ENCODE data around the gene SLC37A2. TPM values are rescaled to one million over a fixed set of nuclear protein-coding genes. Genes with fewer than 3 reads are reported as not detected.

Gene SLC37A2
- total and polyA plus RNA-seq, 3 experiments from 2014 or later: 0.33 to 2.0 (median 1.5) TPM

DNA sequence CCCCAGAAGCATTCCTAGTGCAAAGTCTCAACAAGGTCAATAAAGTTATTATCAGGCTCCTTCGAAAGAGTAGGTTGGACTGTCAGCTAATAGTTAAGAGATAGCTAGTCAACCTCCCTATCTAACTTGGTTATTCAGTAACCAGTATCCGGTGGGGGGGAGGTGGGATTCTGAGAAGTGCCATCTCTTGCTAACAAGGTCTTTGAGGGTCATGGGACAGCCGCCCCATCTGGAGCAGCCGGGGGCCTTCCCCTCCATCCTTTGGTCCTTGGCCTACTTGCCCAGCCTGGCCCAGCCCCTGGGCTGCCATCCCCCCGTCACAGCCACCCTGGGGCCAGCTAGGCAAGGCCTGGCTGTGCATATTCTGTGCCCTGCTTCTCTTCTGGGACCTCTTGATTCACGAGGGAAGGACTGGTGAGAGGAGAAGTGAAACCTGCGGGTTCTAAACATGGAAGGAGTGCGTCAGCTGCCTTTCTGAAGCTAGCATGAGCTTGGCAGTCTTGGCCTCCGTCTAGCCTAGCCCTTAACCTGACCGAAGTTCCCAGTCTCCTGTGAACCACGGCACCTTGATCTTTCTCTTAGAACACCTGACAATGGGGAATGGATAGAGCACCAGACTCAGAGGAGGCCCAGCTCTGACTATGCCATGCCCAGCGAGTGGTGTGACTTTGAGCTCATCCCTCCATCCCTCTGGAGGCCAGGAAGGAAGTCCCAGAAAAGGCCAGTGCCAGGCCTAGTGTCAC, 9.3 kb downstream of the SLC37A2 start:
- Histone ChIP-seq H3K4me3 (ENCODE audit: low read length) (no peak overlapping the region), H3K27ac (ENCODE audit: low read depth, low read length) (no peak overlapping the region), H3K27me3 (ENCODE audit: insufficient read depth, low read length, poor library complexity, severe bottlenecking) (no peaks in the 10 kb centered on the region), H3K4me1 (ENCODE audit: insufficient read depth, low read length) (no peaks in the 10 kb centered on the region), H3K36me3 (ENCODE audit: insufficient read depth, low read length) (no peaks in the 10 kb centered on the region), H3K9me3 (ENCODE audit: low read length) (no peaks in the 10 kb centered on the region)
- Mint-ChIP-seq H3K27ac (no peak overlapping the region), H3K27me3 (peaks cover 11 to 62% of the 10 kb centered on the region in 2 donors), H3K4me1 (peaks cover 4 to 13% (median 8%) of the 10 kb centered on the region in 3 donors), H3K36me3 (no peaks in the 10 kb centered on the region), H3K9me3 (no peaks in the 10 kb centered on the region), H3K4me3 (no peak overlapping the region)
- DNase-seq: no peak
- ChIA-PET CTCF (no interaction called here), POLR2A (no interaction called here)

DNA sequence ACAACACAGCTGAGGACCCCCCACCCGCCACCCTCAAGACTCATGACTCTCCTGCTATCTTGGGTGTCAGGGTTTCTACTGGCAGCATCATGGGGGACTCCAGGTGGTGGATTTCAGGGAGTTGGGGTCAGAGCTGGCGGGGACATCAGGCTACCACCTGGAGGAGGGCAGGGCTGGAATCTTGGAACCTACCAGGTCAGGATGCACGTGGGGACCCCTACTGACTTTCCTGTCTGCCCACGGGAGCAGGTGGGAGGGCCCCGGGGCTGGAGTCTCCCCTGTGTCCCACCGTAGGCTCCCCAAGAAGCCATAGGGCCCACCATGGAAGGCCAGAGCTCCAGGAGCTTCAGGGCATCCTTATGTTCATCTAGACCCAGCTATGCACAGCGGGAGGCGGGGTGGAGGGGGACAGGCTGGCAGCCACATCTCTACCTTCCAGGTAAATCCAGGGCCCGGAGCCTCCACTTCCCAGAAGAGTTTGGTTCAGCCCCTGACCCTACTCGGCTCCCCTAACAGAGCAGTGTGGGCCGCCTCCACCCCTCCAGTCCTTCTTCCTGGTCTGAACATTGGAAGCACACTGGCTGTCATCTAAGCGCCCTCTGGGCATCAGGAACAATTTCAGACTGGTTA, 10.0 kb downstream of the SLC37A2 start:
- peaks cover 4 to 13% (median 8%) of the 10 kb centered on the region in 3 donors for H3K4me1 Mint-ChIP-seq
- Histone ChIP-seq H3K27ac (ENCODE audit: low read depth, low read length) (no peak overlapping the region), H3K4me3 (ENCODE audit: low read length) (no peak overlapping the region), H3K9me3 (ENCODE audit: low read length) (no peaks in the 10 kb centered on the region), H3K27me3 (ENCODE audit: insufficient read depth, low read length, poor library complexity, severe bottlenecking) (no peaks in the 10 kb centered on the region), H3K4me1 (ENCODE audit: insufficient read depth, low read length) (no peaks in the 10 kb centered on the region), H3K36me3 (ENCODE audit: insufficient read depth, low read length) (no peaks in the 10 kb centered on the region)
- CTCF ChIA-PET: interaction anchor here (0.7 kb wide), 1 partner anchor 9 kb away, joined by 3 read pairs; no protein-coding TSS in a partner anchor
- peak overlapping the region in 1 of 8 donors; percentile 33 for H3K27ac Mint-ChIP-seq
- no peak overlapping the region for H3K4me3 Mint-ChIP-seq
- no peak for DNase-seq
- no peaks in the 10 kb centered on the region for H3K36me3 Mint-ChIP-seq
- POLR2A ChIA-PET: no interaction called here
- peaks cover 11 to 60% of the 10 kb centered on the region in 2 donors for H3K27me3 Mint-ChIP-seq
- H3K9me3 Mint-ChIP-seq: no peaks in the 10 kb centered on the region

DNA sequence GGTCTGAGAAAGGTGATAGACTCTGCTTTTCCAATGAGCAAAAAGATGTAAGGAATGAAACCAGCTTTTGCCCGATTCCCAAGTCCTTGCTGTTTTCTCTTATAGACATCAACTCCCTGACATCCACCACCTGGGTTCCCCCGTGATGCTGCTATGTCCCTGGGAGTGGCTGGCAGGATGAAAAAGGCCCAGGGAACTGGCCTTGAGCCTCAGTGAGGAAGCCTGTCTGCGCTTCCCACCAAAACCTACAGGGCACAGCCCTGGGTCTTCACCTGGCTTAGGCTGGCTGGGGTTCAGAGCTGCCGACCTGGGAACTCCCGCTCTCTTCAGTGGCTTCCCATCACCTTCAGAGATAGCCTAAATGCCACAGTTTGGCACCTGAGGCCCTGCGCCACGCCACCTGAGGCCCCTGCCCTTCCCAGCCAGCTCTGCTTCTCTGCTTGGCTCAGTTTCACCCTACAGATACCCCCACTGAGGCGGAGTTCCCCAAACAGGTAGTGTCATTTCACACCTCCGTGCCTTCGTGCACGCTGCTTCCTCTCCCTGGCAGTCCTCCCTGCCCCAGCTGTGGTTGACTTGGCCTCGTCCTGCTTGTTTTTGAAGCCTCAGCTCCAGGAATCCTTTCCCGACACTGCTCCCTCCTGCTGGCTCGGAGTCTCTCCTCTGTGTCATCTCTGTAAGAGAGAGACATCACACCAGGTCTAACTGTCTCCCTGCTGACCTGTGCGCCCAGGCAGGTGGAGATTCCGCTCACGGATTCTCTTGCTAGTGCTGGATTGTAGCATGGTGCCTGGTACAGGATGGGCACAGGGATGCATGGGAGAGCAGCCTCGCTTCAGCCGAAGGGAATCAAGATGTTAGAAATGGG, 10.7 kb downstream of the SLC37A2 start:
- Histone ChIP-seq H3K4me3 (ENCODE audit: low read length) (no peak overlapping the region), H3K27ac (ENCODE audit: low read depth, low read length) (no peak overlapping the region), H3K4me1 (ENCODE audit: insufficient read depth, low read length) (no peaks in the 10 kb centered on the region), H3K27me3 (ENCODE audit: insufficient read depth, low read length, poor library complexity, severe bottlenecking) (no peaks in the 10 kb centered on the region), H3K9me3 (ENCODE audit: low read length) (no peaks in the 10 kb centered on the region), H3K36me3 (ENCODE audit: insufficient read depth, low read length) (no peaks in the 10 kb centered on the region)
- peaks cover 12 to 60% of the 10 kb centered on the region in 2 donors for H3K27me3 Mint-ChIP-seq
- no peaks in the 10 kb centered on the region for H3K36me3 Mint-ChIP-seq
- no peaks in the 10 kb centered on the region for H3K9me3 Mint-ChIP-seq
- no peak for DNase-seq
- H3K4me3 Mint-ChIP-seq: no peak overlapping the region
- CTCF ChIA-PET: interaction anchor here (0.7 kb wide), 1 partner anchor 8 kb away, joined by 3 read pairs; no protein-coding TSS in a partner anchor
- POLR2A ChIA-PET: no interaction called here
- H3K27ac Mint-ChIP-seq: peak overlapping the region in 1 of 8 donors; percentile 27
- H3K4me1 Mint-ChIP-seq: peaks cover 4 to 13% (median 8%) of the 10 kb centered on the region in 3 donors

DNA sequence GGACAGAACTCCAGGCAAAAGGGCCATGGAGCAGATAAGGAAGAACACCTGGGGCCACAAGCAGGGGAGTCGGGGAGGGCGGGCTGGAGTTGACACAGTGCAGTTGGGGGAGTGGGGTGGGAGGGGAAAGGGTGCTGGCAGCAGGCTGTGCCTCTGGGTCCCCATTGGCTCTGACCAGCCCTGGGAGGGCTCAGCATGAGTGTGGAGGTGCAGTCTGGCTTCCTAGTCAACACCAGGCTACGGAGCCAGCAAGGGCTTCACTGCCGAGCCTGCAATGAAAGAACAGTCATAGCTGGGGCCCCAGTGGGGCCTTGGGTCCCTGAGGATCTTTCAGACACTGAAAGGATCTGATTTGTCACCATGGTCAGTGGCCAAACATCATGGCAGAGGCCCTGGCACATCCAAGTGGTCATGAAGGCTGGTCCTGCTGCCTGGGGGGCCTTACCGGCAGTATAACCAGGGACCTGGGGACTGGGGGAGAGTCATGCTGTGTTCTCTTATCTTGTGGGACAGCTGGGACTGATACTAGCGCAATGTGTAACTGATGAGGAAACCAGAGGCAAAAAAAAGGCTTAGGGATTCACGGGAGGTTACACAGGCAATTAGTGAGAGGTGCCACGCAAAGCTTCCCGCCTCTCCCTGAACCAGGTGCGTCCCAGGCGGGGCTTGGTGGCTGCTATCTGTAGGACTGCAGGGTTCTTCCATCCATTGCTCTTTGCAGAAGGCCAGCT, 11.6 kb downstream of the SLC37A2 start:
- H3K27me3 ChIP-seq (ENCODE audit: insufficient read depth, low read length, poor library complexity, severe bottlenecking): no peaks in the 10 kb centered on the region
- POLR2A ChIA-PET: no interaction called here
- no peak overlapping the region for H3K4me3 Mint-ChIP-seq
- H3K27me3 Mint-ChIP-seq: peaks cover 13 to 55% of the 10 kb centered on the region in 2 donors
- no peak overlapping the region for H3K27ac Mint-ChIP-seq
- H3K9me3 Mint-ChIP-seq: no peaks in the 10 kb centered on the region
- H3K36me3 Mint-ChIP-seq: no peaks in the 10 kb centered on the region
- peaks cover 4 to 13% (median 8%) of the 10 kb centered on the region in 3 donors for H3K4me1 Mint-ChIP-seq
- CTCF ChIA-PET: no interaction called here
- no peaks in the 10 kb centered on the region for H3K36me3 ChIP-seq (ENCODE audit: insufficient read depth, low read length)
- H3K4me1 ChIP-seq (ENCODE audit: insufficient read depth, low read length): no peaks in the 10 kb centered on the region
- H3K27ac ChIP-seq (ENCODE audit: low read depth, low read length): no peak overlapping the region
- no peak overlapping the region for H3K4me3 ChIP-seq (ENCODE audit: low read length)
- DNase-seq: no peak
- H3K9me3 ChIP-seq (ENCODE audit: low read length): no peaks in the 10 kb centered on the region

GRCh38 chr11:125075242-125075625, 12.1 kb downstream of the SLC37A2 start:
- H3K36me3 Mint-ChIP-seq: no peaks in the 10 kb centered on the region
- CTCF ChIA-PET: no interaction called here

DNA sequence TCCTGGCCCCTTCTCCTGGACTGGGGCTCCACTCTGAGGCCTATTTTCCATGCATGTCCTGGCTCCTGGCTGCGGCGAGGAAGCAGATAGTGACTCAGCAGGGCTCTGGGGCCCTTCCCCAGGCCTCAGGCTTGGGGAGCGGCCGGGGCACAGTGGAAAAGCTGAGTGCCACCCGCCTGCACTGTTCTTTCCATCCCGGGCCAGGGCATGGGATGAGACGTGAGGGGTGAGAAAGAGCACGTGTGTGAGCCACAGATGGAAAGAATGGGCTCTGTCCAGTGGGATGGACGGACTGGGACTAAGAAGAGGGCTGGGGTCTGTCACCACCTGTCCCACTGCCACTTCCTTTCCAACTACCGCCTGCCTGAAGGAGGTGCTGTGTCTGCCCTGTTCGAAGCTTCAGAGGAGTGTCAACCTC, 12.8 kb downstream of the SLC37A2 start:
- Mint-ChIP-seq H3K36me3 (no peaks in the 10 kb centered on the region), H3K27me3 (peaks cover 13 to 49% of the 10 kb centered on the region in 2 donors), H3K9me3 (no peaks in the 10 kb centered on the region), H3K27ac (no peak overlapping the region), H3K4me1 (peaks cover 1 to 6% (median 6%) of the 10 kb centered on the region in 3 donors), H3K4me3 (no peak overlapping the region)
- Histone ChIP-seq H3K9me3 (ENCODE audit: low read length) (no peaks in the 10 kb centered on the region), H3K36me3 (ENCODE audit: insufficient read depth, low read length) (no peaks in the 10 kb centered on the region), H3K27ac (ENCODE audit: low read depth, low read length) (peak overlapping the region; percentile 31), H3K4me3 (ENCODE audit: low read length) (no peak overlapping the region), H3K4me1 (ENCODE audit: insufficient read depth, low read length) (no peaks in the 10 kb centered on the region), H3K27me3 (ENCODE audit: insufficient read depth, low read length, poor library complexity, severe bottlenecking) (no peaks in the 10 kb centered on the region)
- POLR2A ChIA-PET: no interaction called here
- DNase-seq: no peak
- CTCF ChIA-PET: no interaction called here

More at GRCh38 chr11:125075242-125075625, 12.1 kb downstream of the SLC37A2 start:
- Mint-ChIP-seq H3K4me1 (peaks cover 4 to 11% (median 8%) of the 10 kb centered on the region in 3 donors), H3K27me3 (peaks cover 13 to 51% of the 10 kb centered on the region in 2 donors), H3K4me3 (no peak overlapping the region), H3K27ac (no peak overlapping the region), H3K9me3 (no peaks in the 10 kb centered on the region)
- Histone ChIP-seq H3K9me3 (ENCODE audit: low read length) (no peaks in the 10 kb centered on the region), H3K27ac (ENCODE audit: low read depth, low read length) (peak overlapping the region; percentile 31), H3K4me1 (ENCODE audit: insufficient read depth, low read length) (no peaks in the 10 kb centered on the region), H3K27me3 (ENCODE audit: insufficient read depth, low read length, poor library complexity, severe bottlenecking) (no peaks in the 10 kb centered on the region), H3K4me3 (ENCODE audit: low read length) (no peak overlapping the region), H3K36me3 (ENCODE audit: insufficient read depth, low read length) (no peaks in the 10 kb centered on the region)
- no peak for DNase-seq
- POLR2A ChIA-PET: no interaction called here

DNA sequence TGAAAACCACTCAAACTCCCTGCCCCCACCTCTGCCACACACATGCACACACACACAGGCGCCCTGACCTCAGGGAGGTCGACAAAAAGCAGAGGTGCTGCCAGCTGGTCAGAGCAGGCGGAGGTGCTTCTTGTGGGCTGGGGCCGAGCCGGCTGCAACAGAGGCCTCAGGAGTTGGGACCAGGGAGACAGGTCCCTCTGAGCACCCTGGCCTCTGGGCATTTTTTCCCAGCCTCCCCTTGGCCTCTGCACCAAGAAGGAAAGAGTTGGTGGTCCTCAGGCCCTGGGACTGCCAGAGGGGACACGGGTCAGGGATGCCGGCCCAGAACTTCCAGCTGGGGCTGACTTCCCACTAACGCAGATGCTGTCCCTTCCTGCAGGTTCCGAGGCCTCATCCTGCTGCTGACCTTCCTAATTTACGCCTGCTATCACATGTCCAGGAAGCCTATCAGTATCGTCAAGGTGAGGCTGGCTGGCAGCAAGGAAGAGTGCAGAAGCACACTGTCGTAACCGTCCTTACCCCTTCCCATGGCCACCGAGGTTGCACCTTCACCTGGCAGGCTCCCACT, 13.4 kb downstream of the SLC37A2 start:
- H3K36me3 ChIP-seq (ENCODE audit: insufficient read depth, low read length): no peaks in the 10 kb centered on the region
- H3K9me3 ChIP-seq (ENCODE audit: low read length): no peaks in the 10 kb centered on the region
- Mint-ChIP-seq H3K9me3 (no peaks in the 10 kb centered on the region), H3K27ac (no peak overlapping the region), H3K4me3 (no peak overlapping the region), H3K36me3 (no peaks in the 10 kb centered on the region), H3K4me1 (peaks cover 0 to under 1% (median under 1%) of the 10 kb centered on the region in 3 donors), H3K27me3 (peaks cover 13 to 45% of the 10 kb centered on the region in 2 donors)
- POLR2A ChIA-PET: no interaction called here
- no peak overlapping the region for H3K4me3 ChIP-seq (ENCODE audit: low read length)
- no peak overlapping the region for H3K27ac ChIP-seq (ENCODE audit: low read depth, low read length)
- CTCF ChIA-PET: no interaction called here
- H3K27me3 ChIP-seq (ENCODE audit: insufficient read depth, low read length, poor library complexity, severe bottlenecking): no peaks in the 10 kb centered on the region
- no peaks in the 10 kb centered on the region for H3K4me1 ChIP-seq (ENCODE audit: insufficient read depth, low read length)
- DNase-seq: no peak
